ENCODE data around the gene DUSP2.

Gene DUSP2

GRCh38 chr2:96098900-96099590 is 46.2 kb downstream of the DUSP2 start:
- no peak overlapping the region for H2AFZ ChIP-seq (ENCODE audit: low read length)
- no peaks in the 10 kb centered on the region for H3K9me2 ChIP-seq (ENCODE audit: low read depth, low read length)
- no peak overlapping the region for H3K4me3 ChIP-seq (ENCODE audit: low read depth, low read length, poor library complexity, severe bottlenecking)
- H3K9me3 ChIP-seq (ENCODE audit: low read length), result no peaks in the 10 kb centered on the region
- H3K27ac ChIP-seq (ENCODE audit: low read depth, low read length, poor library complexity, severe bottlenecking), result no peak overlapping the region
- H3K79me2 ChIP-seq (ENCODE audit: insufficient read depth, low read length), result no peaks in the 10 kb centered on the region
- no peaks in the 10 kb centered on the region for H4K20me1 ChIP-seq (ENCODE audit: insufficient read depth, low read length)
- H3K4me1 ChIP-seq (ENCODE audit: insufficient read depth, low read length, severe bottlenecking), result no peaks in the 10 kb centered on the region
- peaks cover 12% of the 10 kb centered on the region; the same call in 1 of the 2 replicates for H3K27me3 ChIP-seq (ENCODE audit: insufficient read depth, low read length)
- H3K9ac ChIP-seq (ENCODE audit: low read length), result no peak overlapping the region
- H3K4me2 ChIP-seq (ENCODE audit: low read length), result no peak overlapping the region
- no peaks in the 10 kb centered on the region for H3F3A ChIP-seq (ENCODE audit: insufficient read depth, low read length)
- TF ChIP-seq EZH2 (IDR thresholded peaks at IDR 0.05; ENCODE audit: borderline replicate concordance, low read length), result no peak
- no peak for TF ChIP-seq CTCF (IDR thresholded peaks at IDR 0.05; ENCODE audit: low read length)
- H3K36me3 ChIP-seq (ENCODE audit: insufficient read depth, low read length), result no peaks in the 10 kb centered on the region

DNA sequence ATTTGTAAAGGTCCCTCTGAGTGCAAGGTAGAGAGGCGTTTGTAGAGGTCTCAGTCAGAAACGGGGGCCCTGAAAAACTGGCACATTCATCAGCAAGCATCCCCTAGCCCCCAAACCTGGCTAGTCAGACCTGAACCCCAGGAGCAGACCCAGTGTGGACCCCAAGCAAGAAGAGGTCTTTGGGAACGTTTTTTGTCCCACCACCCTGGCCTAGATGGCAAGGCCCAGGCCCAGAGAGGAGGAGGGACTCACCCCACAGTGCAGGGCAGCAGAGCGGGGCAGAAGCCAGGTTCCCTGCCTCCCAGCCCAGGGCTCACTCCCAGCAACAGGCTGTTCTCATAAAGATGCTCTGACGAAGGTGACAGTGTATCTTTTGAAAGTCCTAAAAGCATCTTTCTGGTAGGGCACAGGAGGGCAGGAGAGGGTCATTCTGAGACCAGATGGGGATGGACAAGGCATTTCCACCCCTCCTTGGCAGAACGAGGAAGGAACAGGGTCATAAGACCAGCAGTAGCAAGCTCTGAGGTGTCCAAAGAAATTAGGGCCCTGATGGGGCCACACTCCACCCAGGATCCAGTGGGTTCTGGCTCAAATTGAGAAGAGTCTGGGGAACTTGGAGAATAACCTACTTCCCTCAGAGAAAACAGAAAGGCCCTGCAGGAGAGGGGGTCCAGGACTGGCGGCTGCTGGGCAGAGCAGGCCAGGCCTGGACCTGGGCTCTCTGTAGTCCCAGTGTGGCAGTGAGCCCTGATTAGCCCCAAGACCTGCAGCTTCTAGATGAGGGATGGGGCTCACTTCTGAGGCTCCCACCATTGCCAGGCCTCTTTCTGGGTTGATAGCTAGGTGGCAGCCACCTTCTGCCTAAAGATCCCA is 47.1 kb downstream of the DUSP2 start:
- no peaks in the 10 kb centered on the region for H3K9me2 ChIP-seq (ENCODE audit: low read depth, low read length)
- H3F3A ChIP-seq (ENCODE audit: insufficient read depth, low read length), result no peaks in the 10 kb centered on the region
- H4K20me1 ChIP-seq (ENCODE audit: insufficient read depth, low read length), result no peaks in the 10 kb centered on the region
- H3K27me3 ChIP-seq (ENCODE audit: insufficient read depth, low read length), result peaks cover 10% of the 10 kb centered on the region; the same call in 1 of the 2 replicates
- H3K4me1 ChIP-seq (ENCODE audit: insufficient read depth, low read length, severe bottlenecking), result no peaks in the 10 kb centered on the region
- no peaks in the 10 kb centered on the region for H3K9me3 ChIP-seq (ENCODE audit: low read length)
- H3K4me2 ChIP-seq (ENCODE audit: low read length), result no peak overlapping the region
- H3K9ac ChIP-seq (ENCODE audit: low read length), result no peak overlapping the region
- no peak overlapping the region for H3K4me3 ChIP-seq (ENCODE audit: low read depth, low read length, poor library complexity, severe bottlenecking)
- no peaks in the 10 kb centered on the region for H3K79me2 ChIP-seq (ENCODE audit: insufficient read depth, low read length)
- TF ChIP-seq CTCF (IDR thresholded peaks at IDR 0.05; ENCODE audit: low read length), result no peak
- TF ChIP-seq EZH2 (IDR thresholded peaks at IDR 0.05; ENCODE audit: borderline replicate concordance, low read length), result no peak
- H3K27ac ChIP-seq (ENCODE audit: low read depth, low read length, poor library complexity, severe bottlenecking), result no peak overlapping the region
- no peaks in the 10 kb centered on the region for H3K36me3 ChIP-seq (ENCODE audit: insufficient read depth, low read length)
- H2AFZ ChIP-seq (ENCODE audit: low read length), result no peak overlapping the region

- no peaks in the 10 kb centered on the region for H3K4me1 ChIP-seq (ENCODE audit: insufficient read depth, low read length, severe bottlenecking)
- TF ChIP-seq CTCF (IDR thresholded peaks at IDR 0.05; ENCODE audit: low read length) (no peak), EZH2 (IDR thresholded peaks at IDR 0.05; ENCODE audit: borderline replicate concordance, low read length) (no peak)
- no peaks in the 10 kb centered on the region for H3K9me2 ChIP-seq (ENCODE audit: low read depth, low read length)
- no peaks in the 10 kb centered on the region for H3K9me3 ChIP-seq (ENCODE audit: low read length)
- H3K4me2 ChIP-seq (ENCODE audit: low read length), result no peak overlapping the region
- no peak overlapping the region for H3K9ac ChIP-seq (ENCODE audit: low read length)
- H3K36me3 ChIP-seq (ENCODE audit: insufficient read depth, low read length), result no peaks in the 10 kb centered on the region
- no peaks in the 10 kb centered on the region for H3F3A ChIP-seq (ENCODE audit: insufficient read depth, low read length)
- no peaks in the 10 kb centered on the region for H3K79me2 ChIP-seq (ENCODE audit: insufficient read depth, low read length)
- peaks cover 13% of the 10 kb centered on the region; the same call in 1 of the 2 replicates for H3K27me3 ChIP-seq (ENCODE audit: insufficient read depth, low read length)
- no peak overlapping the region for H3K27ac ChIP-seq (ENCODE audit: low read depth, low read length, poor library complexity, severe bottlenecking)
- no peak overlapping the region for H2AFZ ChIP-seq (ENCODE audit: low read length)
- no peak overlapping the region for H3K4me3 ChIP-seq (ENCODE audit: low read depth, low read length, poor library complexity, severe bottlenecking)
- H4K20me1 ChIP-seq (ENCODE audit: insufficient read depth, low read length), result no peaks in the 10 kb centered on the region
These were observed 47.8 kb downstream of the DUSP2 start for GRCh38 chr2:96097441-96097840.

Data from OCI-LY1 (cell line).